GM18873 (cell line): ENCODE results near the gene ELMOD1.

Experiments
- ATAC-seq: cut with Tn5 transposase; IDR thresholded peaks from one replicate; pipeline ENCODE4 v1.9.1; 2021; ENCODE audit warnings: mild to moderate bottlenecking, moderate library complexity, moderate number of reproducible peaks; ENCODE audit not compliant: unreplicated experiment, low FRiP score

The ELMOD1 gene

GRCh38 chr11:107581147-107581546, 9.8 kb upstream of the ELMOD1 start:
- no peak for ATAC-seq

- ATAC-seq = no peak
Measured at GRCh38 chr11:107583629-107584195, 7.2 kb upstream of the ELMOD1 start.

DNA sequence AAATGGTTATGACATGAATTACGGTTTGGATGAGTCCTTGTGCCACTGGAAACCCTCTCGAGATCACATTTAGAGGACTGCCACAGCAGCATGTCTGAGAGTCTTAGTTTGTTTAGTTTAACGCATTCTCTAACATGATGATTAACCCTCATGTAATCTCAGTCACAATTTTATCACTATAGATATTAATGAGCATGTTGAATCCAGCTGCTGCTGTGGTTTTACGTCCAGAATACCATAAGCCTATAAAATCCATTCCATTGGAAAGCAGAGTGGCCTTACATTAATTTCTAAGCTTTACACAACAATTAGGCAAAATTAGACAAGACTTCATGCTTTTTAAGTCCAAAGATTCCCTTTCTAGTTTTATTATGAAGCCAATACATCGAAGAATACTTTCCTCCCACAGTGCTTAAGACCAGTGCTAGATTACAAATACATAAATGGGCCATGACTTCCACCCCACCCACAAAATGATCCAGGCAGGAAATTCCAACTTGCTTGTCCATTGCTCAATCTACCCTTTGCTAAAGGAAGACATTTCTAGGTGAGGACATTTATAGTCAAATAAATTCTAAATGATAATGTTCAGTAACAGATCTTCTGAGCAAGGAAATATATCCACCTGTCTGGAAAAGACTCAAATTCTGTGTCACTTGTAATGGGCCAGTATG, 3.5 kb upstream of the ELMOD1 start:
- ATAC-seq = no peak

DNA sequence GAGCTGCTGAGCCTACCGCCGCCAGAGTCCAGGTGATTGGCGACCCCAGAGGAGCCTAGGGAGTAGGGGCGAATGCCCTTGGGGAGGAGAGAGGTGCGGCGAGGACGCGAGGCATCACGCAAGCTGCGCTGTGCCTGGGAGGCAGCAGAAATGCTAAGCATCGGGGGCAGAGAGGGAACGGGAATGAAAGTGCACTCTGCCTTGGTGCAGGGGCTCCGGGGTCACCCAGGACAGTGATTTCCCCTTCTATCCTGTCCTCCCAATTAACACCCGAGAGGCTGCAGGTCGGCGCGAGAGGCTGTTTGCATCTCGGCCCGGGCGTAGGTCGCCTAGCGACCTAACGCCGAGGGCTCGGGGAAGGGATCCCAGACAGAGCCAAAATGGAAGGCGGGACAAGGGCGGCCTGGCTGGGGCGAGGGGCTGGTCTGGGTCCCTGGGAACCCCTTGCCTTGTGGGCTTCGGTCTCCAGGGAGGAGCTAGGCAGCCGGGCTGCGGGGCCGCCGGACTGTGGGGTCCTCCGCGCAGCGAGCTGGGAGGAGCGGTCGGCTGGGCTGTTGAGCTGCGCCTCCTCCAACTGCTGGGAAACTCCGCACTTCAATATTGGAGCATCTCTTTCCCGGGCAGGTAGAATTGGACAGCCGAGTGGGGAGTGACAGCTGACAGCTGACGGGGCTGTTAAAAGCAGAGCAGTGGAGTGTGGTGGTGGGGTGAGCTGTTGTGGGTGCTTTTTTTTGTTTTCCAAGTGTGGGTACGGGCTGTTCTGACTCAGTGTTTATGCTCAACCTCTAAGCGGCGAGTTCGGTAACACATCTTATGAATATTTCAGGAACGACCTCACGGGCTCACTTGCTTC, 657 bp downstream of the ELMOD1 start:
- peak; percentile 29 for ATAC-seq

GRCh38 chr11:107592231-107592590, 1.3 kb downstream of the ELMOD1 start:
- ATAC-seq = no peak

GRCh38 chr11:107592813-107593212, 1.9 kb downstream of the ELMOD1 start:
- ATAC-seq = no peak

GRCh38 chr11:107593951-107594350, 3.0 kb downstream of the ELMOD1 start:
- no peak for ATAC-seq

GRCh38 chr11:107594736-107595135, 3.8 kb downstream of the ELMOD1 start:
- no peak for ATAC-seq

DNA sequence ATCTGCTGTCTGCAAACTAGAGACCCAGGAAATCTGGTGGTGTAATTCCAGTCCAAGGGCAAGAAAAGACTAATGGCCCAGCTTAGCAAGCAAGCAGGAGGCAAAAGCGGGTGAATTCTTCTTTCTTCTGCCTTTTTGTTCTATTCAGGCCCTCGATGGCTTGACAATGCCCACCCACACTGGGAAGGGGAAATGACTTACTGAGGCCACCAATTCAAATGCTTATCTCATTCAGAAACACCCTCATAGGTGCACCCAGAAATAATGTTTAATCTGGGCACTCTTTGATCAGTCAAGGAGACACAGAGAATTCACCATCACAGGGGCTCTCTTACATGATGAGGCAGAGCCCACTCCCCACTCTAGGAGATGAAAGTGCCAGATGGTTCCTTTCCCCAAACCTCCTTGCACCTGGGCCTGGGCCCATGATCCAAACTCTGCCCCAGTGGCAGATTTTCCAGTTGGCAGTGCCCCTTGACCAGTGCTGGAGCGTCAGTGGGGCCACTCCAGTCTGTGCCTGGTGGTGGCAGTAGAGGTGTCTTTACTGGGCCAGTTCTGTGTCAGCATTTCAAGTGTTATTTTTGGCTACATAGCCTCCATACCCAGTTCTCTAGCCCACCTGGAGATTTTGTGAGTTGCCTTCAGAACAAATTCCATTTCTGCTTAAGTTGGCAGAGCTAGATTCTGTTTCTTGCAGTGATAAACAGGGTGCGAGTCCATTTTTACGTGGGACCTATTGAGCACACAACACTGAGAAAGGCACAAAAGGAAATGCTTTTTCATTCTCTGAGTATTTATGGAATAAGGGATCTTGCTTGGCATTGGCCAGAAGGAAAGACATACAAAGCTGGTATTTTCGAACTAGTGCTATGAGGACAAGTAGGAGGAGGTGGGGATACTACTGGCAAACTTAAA, 7.5 kb downstream of the ELMOD1 start:
- ATAC-seq = no peak

GRCh38 chr11:107605061-107606006, 14.4 kb downstream of the ELMOD1 start:
- ATAC-seq = no peak

GRCh38 chr11:107606141-107606540, 15.2 kb downstream of the ELMOD1 start:
- ATAC-seq = no peak

- ATAC-seq = no peak
Measured at GRCh38 chr11:107608809-107609208, 17.9 kb downstream of the ELMOD1 start.

DNA sequence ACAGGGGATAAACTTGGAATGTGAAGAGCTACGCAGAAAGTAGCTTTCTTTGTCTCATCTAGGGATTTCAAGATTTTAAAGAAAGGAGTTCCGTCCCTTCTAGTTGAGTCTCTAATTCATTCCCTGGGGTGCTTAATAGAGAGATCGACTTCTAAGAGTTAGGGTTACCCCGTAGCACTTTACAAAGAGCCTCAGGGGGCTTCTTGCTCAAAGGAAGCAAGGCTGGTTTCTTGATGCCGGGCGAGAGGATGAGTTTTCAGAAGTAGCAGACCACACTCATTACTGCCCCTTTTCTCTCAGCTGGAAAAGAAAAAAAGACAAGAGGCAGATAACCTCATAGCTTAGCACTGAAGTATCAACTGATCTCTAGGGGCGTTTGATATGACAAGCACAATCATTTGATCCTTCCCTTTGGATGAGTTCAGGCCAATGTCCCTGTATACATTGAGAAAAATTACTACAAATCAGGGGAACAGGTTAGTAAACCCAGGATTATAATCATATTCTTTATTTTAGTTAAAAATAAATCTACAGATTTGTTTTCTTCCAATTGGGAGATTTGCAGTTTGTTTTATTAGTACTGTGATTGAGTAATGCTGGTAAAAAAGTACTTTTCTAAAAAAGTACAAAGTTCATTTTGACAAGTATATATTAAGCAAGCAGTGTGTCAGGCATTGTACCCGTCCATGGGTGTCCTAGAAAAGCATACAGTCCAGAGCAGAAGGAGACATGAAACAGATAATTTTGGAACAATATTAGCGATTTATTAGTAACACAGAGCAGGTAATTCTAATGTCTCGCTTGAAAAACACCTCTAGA, 18.7 kb downstream of the ELMOD1 start:
- ATAC-seq = no peak

GRCh38 chr11:107612445-107612844, 21.5 kb downstream of the ELMOD1 start:
- no peak for ATAC-seq

GRCh38 chr11:107619926-107620325, 29.0 kb downstream of the ELMOD1 start:
- no peak for ATAC-seq

DNA sequence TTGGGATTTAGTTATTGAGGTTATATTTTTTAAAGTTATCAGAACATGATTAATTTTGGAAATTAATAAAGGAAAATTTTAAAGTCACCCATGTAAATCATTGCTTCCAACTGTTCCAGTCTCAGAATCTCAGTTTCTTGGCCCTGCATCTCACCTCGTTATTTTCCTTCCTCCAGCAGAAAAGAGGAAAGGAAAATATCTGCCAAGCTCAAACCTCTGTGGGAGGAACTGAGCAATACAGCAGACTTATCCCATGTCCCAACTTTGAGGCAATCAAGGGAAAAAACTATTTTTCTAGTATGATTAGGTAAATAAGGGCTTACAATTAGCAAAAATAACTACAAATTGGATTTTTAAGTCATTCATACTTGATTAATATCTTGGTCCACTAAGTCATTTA, 30.1 kb downstream of the ELMOD1 start:
- no peak for ATAC-seq

GRCh38 chr11:107623183-107623582, 32.2 kb downstream of the ELMOD1 start:
- ATAC-seq = no peak

- ATAC-seq = no peak
Measured at GRCh38 chr11:107624983-107625684, 34.2 kb downstream of the ELMOD1 start.
